NOMO-1 (cell line): ENCODE results near the gene MOGAT3.

ENCODE experiments used
- DNase-seq, 2 experiments: peaks; one replicate each; lab custom pipeline; 2025; ENCODE audit not compliant: unreplicated experiment in 2 of 2; lab: John Stamatoyannopoulos, UW

Gene MOGAT3

GRCh38 chr7:101163279-101164070, 37.4 kb downstream of the MOGAT3 start:
- peak in 1 of 2 experiments; percentile 34 for DNase-seq

DNA sequence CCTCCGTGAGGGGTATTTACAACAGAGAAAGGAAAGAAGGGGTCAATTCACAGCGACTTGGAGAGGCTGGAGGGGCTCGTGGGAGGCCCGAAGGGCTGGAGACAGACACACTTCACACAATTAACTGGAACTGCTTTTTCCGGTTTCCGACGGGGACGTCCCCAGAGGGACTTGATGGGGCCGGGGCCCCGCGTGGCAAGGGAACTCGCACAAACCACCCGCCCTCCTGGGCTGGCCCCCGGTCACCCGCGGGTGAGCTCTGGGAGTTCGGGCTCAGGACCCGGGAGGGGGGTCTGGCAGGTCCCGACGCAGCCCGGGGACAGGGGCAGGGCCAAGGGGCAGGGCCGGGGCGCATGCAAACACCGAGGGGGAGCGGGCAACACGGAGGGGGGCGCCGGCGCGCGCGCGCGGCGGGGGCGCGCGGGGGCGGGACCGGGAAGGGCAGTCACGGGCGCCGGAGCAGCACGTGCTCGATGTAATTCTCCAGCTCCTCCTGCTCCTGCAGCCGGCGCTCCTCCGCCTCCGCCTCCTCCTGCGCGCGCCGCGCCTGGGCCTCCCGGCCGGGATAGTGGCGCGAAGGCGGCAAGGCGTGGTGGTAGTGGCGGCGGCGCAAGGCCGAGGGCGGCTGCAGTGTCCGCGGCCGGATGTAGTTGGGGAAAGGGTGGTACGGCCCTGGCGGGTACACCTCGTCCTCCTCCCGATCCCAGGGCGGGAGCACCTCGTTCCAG, 38.1 kb downstream of the MOGAT3 start:
- peak; percentile 28 to 43 for DNase-seq

GRCh38 chr7:101161692-101162471, 39.0 kb downstream of the MOGAT3 start:
- DNase-seq, result no peak

DNA sequence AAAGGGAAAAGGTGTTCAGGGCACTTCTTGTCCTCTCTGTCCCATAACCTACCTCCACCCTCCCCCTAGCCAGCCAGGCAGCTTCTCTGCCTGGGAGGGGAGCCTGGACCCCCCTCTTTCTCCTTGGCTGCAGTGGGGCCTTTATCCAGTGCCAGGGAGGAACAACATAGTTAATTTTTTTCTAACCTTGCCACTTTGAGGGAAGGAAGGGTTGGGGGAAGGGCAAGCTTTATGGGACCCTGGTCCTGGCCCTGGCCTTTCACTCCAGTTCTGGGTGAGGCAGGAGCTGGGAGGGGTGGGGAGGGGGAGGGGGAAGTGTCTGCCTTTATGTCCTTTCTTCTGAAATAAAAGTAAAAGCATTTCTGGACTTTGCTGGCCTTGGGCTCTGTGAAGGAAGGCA, 39.9 kb downstream of the MOGAT3 start:
- no peak for DNase-seq

DNA sequence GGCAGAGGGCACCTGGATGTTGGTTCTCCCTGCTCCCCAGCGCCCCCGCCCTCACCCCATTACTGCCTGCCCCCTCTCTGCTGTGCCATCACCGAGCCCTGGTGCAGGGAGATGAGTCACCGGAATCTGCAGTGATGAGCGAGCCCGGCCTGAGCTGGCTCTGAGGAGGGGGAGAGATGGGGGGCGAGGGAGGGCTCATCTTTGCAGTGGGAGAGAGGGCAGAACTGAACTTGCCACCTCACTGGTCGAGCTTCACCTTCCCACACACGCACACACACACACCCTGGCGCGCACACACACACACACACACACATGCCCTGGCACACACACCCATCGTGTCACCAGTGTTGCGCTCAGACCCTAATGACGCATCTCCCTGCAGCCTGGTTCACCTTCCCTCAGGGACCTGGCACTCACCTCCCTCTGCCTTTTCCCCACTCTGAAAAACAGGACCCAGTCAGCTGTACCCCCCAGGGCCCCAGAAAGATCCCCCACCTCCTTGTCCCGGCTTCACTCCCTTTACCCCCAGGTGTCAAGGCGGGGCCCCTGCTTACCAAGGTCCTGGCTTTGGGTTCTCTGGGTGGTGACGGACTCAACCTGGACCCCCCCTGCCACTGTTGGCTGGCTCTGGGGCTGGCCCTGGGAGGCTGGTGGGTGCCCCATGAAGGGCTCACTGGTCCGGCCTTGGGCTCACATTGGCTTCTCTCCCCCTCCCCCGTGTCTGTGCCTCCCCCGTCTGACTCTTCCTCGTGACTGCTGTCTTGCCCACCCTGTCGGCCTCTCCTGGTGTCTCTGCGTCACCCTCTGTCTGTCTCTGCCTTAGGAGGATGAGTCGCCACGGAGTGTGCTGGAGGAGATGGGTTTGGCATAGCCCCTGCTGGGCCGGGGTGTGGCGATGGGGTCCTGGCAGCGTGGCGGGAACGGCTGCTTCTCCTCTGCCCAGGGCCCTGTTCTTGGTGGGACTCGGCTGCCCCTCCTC, 40.9 kb downstream of the MOGAT3 start:
- DNase-seq, result no peak

GRCh38 chr7:101156866-101157589, 43.8 kb downstream of the MOGAT3 start:
- no peak for DNase-seq

GRCh38 chr7:101156277-101156676, 44.6 kb downstream of the MOGAT3 start:
- DNase-seq, result no peak

- DNase-seq, result no peak
Measured at GRCh38 chr7:101155303-101155702, 45.5 kb downstream of the MOGAT3 start.

- DNase-seq, result no peak
Measured at GRCh38 chr7:101154693-101155102, 46.1 kb downstream of the MOGAT3 start.

GRCh38 chr7:101153969-101154692, 46.7 kb downstream of the MOGAT3 start, which contains the start of gene AP1S1:
TSS of gene AP1S1 (plus strand) at chr7:101154476. CDS start at chr7:101154515, 39 bp downstream.
- DNase-seq, result peak; percentile 87 to 94

DNA sequence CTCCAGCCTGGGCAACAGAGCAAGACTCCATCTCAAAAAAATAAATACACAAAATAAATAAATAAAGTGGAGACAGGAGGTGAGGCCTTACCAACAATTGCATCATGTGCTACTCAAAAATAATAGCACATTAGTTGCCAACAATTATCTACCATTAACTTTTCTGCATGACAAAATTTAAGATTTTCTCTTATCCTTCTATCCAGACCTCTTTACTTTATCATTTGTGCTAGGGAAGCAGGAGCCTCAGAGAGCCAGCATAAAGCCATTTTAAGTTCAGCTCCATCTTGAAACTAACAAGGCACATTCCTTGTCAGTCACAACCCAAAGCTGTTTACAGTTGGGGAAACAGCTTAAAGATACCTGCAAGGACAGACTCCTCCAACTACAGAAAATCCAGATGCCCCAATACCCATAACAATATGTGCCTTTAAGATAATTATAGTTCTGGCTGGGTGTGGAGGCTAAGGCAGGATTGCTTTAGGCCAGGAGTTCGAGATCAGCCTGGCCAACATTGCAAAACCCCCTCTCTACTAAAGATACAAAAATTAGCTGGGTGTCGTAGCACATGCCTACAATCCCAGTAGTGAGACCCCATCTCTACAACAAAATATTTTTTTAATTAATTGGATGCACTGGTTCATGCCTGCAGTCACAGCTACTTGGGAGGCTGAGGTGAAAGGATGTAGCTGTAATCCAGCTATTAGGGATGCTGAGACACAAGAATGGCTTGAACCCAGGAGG, 48.8 kb downstream of the MOGAT3 start:
- no peak for DNase-seq
